NCI-H146 treated with DMSO at 0.1 percent for 48 hours (cell line): ENCODE measurements around the gene NECTIN2.
"Not testable (repeated sequence)": the region's sequence is repeated elsewhere in the genome, so short reads cannot be mapped to it uniquely, and the experiment has no call there.

ENCODE experiments used
- DNase-seq: peaks from one replicate; lab custom pipeline; 2025; ENCODE audit not compliant: unreplicated experiment; lab: John Stamatoyannopoulos, UW

Gene NECTIN2

DNA sequence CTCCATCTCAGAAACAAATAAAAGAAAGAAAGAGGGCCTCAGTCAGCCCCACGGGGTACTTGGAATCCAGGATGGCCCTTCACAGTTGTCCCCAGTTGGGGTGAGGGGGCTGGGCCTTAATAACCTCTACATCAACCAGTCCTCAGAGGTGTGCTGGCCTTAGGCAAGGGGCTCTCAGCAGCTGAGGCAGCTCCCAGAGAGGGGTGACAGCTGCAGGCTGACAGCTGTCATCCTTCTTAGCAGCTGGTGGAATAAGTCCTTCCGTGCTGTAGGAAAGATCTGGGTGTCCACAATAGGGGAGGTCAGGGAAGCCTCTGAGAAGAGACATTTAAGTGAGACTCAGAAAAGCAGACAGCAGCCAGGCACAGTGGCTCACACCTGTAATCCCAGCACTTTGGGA lies 29.8 kb upstream of the NECTIN2 start:
- no peak for DNase-seq

GRCh38 chr19:44817725-44818465 lies 28.2 kb upstream of the NECTIN2 start:
- DNase-seq = no peak

GRCh38 chr19:44818466-44819031 lies 27.5 kb upstream of the NECTIN2 start:
- no peak for DNase-seq

- no peak for DNase-seq
Observed at GRCh38 chr19:44819246-44819832, 26.8 kb upstream of the NECTIN2 start.

- DNase-seq = no peak
Observed at GRCh38 chr19:44820648-44821609, 25.2 kb upstream of the NECTIN2 start.

GRCh38 chr19:44822177-44822576 lies 23.9 kb upstream of the NECTIN2 start:
- DNase-seq = no peak

GRCh38 chr19:44822670-44823372 lies 23.3 kb upstream of the NECTIN2 start:
- no peak for DNase-seq

DNA sequence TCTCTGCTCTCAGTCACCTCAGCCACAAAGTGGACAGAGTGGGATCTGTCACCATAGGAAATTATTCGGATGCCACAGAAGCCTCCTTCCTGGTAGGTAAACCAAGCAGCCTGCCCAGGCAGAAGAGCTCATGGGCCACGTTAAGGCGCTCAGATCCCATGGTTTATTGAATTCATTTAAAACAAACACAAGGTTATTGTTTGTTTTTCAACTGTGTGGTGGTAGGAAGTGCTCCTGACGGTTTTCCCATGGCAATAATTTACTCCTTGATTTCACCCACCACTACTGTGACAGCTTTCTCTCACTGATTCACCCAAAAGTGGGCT lies 22.8 kb upstream of the NECTIN2 start:
- no peak for DNase-seq

- DNase-seq = peak; percentile 72
Observed at GRCh38 chr19:44824761-44825160, 21.3 kb upstream of the NECTIN2 start.

GRCh38 chr19:44832875-44833274 lies 13.2 kb upstream of the NECTIN2 start:
- DNase-seq = not testable (repeated sequence)

DNA sequence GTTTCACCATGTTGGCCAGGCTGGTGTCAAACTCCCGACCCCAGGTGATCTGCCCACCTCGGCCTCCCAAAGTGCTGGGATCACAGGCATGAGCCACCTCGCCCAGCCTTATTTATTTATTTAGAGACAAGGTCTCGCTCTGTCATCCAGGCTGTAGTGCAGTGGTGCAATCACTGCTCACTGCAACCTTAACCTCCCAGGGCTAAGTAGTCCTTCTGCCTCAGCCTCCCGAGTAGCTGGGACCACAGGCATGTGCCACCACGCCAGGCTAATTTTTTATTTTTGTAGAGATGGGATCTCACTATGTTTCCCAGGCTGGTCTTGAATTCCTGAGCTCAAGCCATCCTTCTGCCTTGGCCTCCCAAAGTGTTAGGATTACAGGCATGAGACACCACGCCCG lies 11.7 kb upstream of the NECTIN2 start:
- not testable (repeated sequence) for DNase-seq

DNA sequence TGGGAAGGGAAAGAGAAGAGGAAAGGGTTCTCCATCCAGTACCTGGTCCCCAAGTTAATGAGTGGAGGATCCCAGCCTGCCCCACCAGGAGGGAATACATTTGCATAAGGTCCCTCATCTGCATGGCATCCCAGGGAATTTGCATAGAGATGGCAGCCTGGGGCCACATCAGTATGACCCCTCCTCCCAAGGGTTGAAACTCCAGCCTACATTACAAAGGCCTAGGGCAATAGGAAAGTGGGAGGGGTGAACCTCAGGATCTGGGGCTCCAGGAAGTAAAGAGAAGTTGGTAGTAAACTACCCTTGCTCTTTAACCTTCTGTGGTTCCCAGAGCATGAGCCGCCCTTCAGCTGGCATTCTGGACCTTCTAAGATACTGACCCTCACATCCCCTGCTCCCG lies 6.8 kb upstream of the NECTIN2 start:
- DNase-seq = no peak

- no peak for DNase-seq
Observed at GRCh38 chr19:44840811-44841210, 5.3 kb upstream of the NECTIN2 start.

GRCh38 chr19:44841231-44841630 lies 4.9 kb upstream of the NECTIN2 start:
- DNase-seq = no peak

GRCh38 chr19:44845286-44845611 lies 848 bp upstream of the NECTIN2 start:
- no peak for DNase-seq

DNA sequence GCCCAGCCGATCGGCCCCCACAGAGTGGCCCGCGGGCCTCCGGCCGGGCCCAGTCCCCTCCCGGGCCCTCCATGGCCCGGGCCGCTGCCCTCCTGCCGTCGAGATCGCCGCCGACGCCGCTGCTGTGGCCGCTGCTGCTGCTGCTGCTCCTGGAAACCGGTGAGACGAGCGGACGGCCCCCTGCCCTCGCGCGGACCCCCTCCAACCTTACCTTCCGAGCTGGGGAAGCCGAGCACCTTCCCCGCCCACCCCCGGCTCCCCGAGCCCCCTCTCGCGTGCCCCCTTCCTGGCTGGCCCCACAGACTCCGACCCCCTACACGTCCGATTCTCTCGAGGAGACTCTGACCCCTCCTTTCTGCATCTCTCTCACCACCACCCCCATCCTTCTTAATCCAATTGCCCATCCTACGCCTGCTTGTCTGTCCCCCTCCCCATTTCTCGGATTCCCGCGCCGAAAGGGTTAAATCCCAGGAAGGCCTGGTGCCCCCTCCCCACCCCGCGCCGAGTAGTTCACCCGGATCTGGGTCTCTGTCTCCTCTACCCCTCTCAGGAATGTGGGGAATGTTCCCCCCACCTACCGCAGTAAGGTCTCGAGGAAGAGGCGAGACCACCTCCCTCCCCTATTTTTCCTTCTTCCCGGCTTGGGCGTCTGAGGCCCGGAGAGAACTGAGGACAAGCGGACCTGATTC lies 502 bp downstream of the NECTIN2 start:
- DNase-seq = no peak

- peak; percentile 43 for DNase-seq
Observed at GRCh38 chr19:44847144-44848035, 1.3 kb downstream of the NECTIN2 start.

- no peak for DNase-seq
Observed at GRCh38 chr19:44848036-44848811, 2.1 kb downstream of the NECTIN2 start.
